D341Med (cell line): ENCODE data around the gene SFXN5.
A peak's percentile ranks its signal among the peaks of the same experiment; 100 is the strongest.

ENCODE experiments used
- DNase-seq: peaks from one replicate; pipeline ENCODE4 v3.0.0; 2012; ENCODE audit warnings: low spot score

SFXN5 gene

GRCh38 chr2:72994282-72994990, 77.1 kb downstream of the SFXN5 start:
- DNase-seq = peak; percentile 16

GRCh38 chr2:72993933-72994280, 77.6 kb downstream of the SFXN5 start:
- no peak for DNase-seq

GRCh38 chr2:72993147-72993932, 78.2 kb downstream of the SFXN5 start:
- DNase-seq = peak; percentile 75

- no peak for DNase-seq
Observed at GRCh38 chr2:72992734-72993102, 78.8 kb downstream of the SFXN5 start.

GRCh38 chr2:72991980-72992733, 79.4 kb downstream of the SFXN5 start:
- DNase-seq = peak; percentile 26

- peak; percentile 6 for DNase-seq
Observed at GRCh38 chr2:72991439-72991725, 80.1 kb downstream of the SFXN5 start.

GRCh38 chr2:72990695-72991438, 80.6 kb downstream of the SFXN5 start:
- peak; percentile 4 for DNase-seq

- peak; percentile 2 for DNase-seq
Observed at GRCh38 chr2:72989770-72990556, 81.5 kb downstream of the SFXN5 start.

- DNase-seq = no peak
Observed at GRCh38 chr2:72988726-72989273, 82.7 kb downstream of the SFXN5 start.

- DNase-seq = no peak
Observed at GRCh38 chr2:72988041-72988440, 83.5 kb downstream of the SFXN5 start.

- no peak for DNase-seq
Observed at GRCh38 chr2:72985891-72986683, 85.4 kb downstream of the SFXN5 start.

GRCh38 chr2:72985136-72985535, 86.4 kb downstream of the SFXN5 start:
- no peak for DNase-seq

GRCh38 chr2:72984172-72984671, 87.3 kb downstream of the SFXN5 start:
- DNase-seq = no peak

GRCh38 chr2:72983500-72984161, 87.9 kb downstream of the SFXN5 start:
- no peak for DNase-seq

- DNase-seq = no peak
Observed at GRCh38 chr2:72982781-72983499, 88.6 kb downstream of the SFXN5 start.

- DNase-seq = no peak
Observed at GRCh38 chr2:72982219-72982618, 89.3 kb downstream of the SFXN5 start.

GRCh38 chr2:72981536-72981935, 90.0 kb downstream of the SFXN5 start:
- DNase-seq = no peak

GRCh38 chr2:72980535-72981217, 90.8 kb downstream of the SFXN5 start:
- DNase-seq = no peak
